ENCODE measurements around the gene MTA1.

MTA1 gene

GRCh38 chr14:105496831-105497591 is 77.4 kb downstream of the MTA1 start:
- no peak for DNase-seq (ENCODE audit: low read depth, low spot score)

- peak; percentile 53 for DNase-seq (ENCODE audit: low read depth, low spot score)
Measured at GRCh38 chr14:105497671-105498429, 78.2 kb downstream of the MTA1 start.

- peak; percentile 76 for DNase-seq (ENCODE audit: low read depth, low spot score)
Measured at GRCh38 chr14:105498430-105499255, 79.0 kb downstream of the MTA1 start.

GRCh38 chr14:105499256-105500035 is 79.8 kb downstream of the MTA1 start:
- peak; percentile 49 for DNase-seq (ENCODE audit: low read depth, low spot score)

GRCh38 chr14:105500036-105500725 is 80.6 kb downstream of the MTA1 start:
- no peak for DNase-seq (ENCODE audit: low read depth, low spot score)

- DNase-seq (ENCODE audit: low read depth, low spot score), result no peak
Measured at GRCh38 chr14:105500726-105501101, 81.1 kb downstream of the MTA1 start.

- no peak for DNase-seq (ENCODE audit: low read depth, low spot score)
Measured at GRCh38 chr14:105501504-105502291, 82.1 kb downstream of the MTA1 start.

- DNase-seq (ENCODE audit: low read depth, low spot score), result no peak
Measured at GRCh38 chr14:105502446-105503295, 83.0 kb downstream of the MTA1 start.

- no peak for DNase-seq (ENCODE audit: low read depth, low spot score)
Measured at GRCh38 chr14:105503296-105503640, 83.6 kb downstream of the MTA1 start.

GRCh38 chr14:105503935-105504692 is 84.5 kb downstream of the MTA1 start:
- DNase-seq (ENCODE audit: low read depth, low spot score), result no peak

- no peak for DNase-seq (ENCODE audit: low read depth, low spot score)
Measured at GRCh38 chr14:105505101-105505500, 85.5 kb downstream of the MTA1 start.

GRCh38 chr14:105507247-105507646 is 87.6 kb downstream of the MTA1 start:
- no peak for DNase-seq (ENCODE audit: low read depth, low spot score)

GRCh38 chr14:105508069-105508468 is 88.4 kb downstream of the MTA1 start:
- DNase-seq (ENCODE audit: low read depth, low spot score), result no peak

- DNase-seq (ENCODE audit: low read depth, low spot score), result no peak
Measured at GRCh38 chr14:105508601-105509000, 89.0 kb downstream of the MTA1 start.

- no peak for DNase-seq (ENCODE audit: low read depth, low spot score)
Measured at GRCh38 chr14:105517096-105517495, 97.5 kb downstream of the MTA1 start.

GRCh38 chr14:105519946-105520698 is 100.5 kb downstream of the MTA1 start:
- DNase-seq (ENCODE audit: low read depth, low spot score), result no peak
